Measurements from ENCODE around the gene FAM149B1.

The FAM149B1 gene

DNA sequence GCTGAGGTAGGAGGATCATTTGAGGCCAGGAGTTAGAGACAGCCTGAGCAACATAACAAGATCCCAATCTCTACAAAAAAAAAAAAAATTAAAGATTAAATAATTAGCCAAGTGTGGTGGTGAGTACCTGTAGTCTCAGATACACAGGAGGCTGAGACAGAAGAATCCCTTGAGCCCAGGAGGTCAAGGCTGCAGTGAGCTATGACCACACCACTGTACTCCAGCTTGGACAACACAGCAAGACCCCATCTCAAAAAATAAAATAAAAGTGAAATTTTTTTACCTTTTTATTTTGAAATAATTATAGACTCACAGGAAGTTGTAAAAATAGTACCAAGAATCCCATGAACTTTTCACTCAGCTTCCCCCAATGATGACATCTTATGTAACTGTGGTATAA lies 4.9 kb downstream of the FAM149B1 start:
- DNase-seq (ENCODE audit: low read depth in 1 of 2, low spot score in 1 of 2) = no peak

DNA sequence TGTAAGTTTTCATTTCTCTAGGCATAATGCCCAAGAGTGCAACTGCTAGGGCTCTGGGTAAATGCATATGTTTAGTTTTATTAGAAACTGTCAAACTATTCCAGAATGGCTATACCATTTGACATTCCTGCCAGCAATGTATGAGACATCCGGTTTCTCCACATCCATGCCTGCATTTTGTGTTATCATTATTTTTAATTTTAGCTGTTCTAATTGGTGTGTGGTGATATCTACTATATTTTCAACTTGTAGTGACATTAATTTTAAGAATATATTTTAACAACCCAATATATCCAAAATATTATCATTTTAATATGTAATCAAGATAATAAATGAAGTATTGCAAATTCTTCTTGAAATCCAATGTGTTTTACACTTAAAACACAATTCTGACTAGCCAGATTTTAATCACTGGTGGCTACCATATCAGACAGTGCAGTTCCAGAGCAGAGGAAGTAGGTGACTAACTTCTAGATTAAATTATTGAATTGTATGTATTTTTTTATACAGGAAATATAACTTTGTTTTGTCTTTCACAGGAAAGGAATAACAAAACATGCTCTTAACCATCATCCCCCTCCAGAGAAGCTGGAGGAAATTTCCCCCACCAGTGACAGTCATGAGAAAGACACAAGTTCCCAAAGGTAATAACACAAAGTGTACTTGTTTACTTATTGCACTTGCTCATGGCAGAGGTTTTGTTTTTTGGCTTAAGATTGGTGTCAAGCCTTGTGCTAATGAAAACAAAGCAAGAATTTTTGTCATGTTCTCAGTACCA lies 6.4 kb downstream of the FAM149B1 start:
- no peak for DNase-seq (ENCODE audit: low read depth in 1 of 2, low spot score in 1 of 2)

DNA sequence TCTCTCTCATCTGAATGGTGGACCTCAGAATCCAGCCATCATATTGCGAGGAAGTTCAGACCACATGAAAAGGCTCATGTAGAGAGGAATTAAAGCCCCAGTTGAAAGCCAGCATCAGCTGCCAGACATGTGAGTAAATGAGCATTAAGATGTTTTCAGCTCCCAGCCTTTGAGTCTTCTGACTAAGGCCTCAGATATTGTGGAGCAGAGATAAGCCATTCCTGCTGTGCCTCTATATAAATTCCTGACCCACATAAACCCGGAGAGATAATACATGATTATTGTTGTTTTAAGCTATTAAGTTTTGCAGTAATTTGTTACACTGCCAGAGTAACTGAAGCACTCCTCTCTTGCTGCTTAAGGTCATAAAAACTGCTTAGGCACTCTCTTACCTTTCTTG lies 14.6 kb downstream of the FAM149B1 start:
- DNase-seq (ENCODE audit: low read depth in 1 of 2, low spot score in 1 of 2) = no peak

DNA sequence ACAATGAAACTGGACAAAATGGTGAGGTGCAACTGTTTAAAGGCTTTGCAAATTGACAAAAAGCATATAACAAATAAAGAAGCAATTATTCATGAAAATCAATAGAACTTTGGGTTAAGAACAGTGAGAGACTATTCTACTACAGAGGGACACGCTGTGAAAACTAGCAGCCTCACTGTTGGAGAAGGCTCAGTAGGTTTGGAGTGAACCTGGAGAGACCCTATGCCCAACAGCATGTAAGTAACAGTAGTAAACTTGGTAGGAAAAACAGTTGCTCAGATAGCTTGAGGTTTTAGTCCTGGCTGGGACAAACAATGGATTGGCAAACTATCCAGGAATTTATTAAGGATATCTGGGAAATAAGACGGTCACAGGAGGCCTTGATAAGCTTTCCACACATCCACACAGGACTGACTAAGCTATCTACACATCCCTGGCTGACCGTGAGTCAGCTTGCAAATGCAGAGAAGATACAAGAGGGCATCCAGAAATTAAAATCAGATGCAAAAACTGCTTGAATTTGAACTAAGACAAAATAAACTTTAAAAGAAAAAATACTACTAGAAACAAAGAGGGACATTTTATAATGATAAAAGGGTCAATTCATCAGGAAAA lies 15.9 kb downstream of the FAM149B1 start:
- DNase-seq (ENCODE audit: low read depth in 1 of 2, low spot score in 1 of 2) = no peak

DNA sequence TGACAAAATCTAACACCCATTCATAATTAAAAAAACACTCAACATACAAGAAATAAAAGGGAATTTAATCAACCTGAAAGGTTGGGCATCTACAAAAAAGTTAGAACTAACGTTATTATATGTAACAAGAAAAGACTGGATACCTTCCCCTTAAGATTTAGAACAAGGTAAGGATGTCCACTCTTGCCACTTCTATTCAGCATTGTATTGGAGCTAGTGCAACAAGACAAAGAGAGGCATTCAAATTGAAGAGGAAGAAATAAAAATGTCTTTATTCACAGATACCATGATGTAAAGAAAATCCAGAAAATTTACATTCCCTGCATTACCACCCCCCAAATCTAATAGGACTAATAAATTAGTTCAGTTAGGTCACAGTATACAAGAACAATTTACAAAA lies 18.3 kb downstream of the FAM149B1 start:
- DNase-seq (ENCODE audit: low read depth in 1 of 2, low spot score in 1 of 2) = no peak

DNA sequence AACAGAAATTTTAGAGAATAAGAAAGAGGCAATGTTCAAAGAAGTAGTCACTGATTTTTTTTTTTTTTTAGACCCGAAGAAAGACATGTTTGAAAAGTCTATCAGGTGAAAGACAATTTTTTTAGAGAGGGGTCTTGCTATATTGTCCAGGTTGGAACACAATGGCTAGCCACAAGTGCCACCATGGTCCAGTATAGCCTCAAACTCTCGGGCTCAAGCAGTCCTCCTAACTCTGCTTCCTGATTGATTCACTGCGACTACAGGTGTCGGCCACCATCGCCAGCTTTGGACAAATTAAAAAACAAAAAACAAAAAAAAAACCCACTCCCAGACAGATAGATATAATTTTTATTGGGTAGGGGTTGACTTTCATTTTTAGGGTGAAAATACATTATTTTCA lies 22.3 kb downstream of the FAM149B1 start:
- no peak for DNase-seq (ENCODE audit: low read depth in 1 of 2, low spot score in 1 of 2)

DNA sequence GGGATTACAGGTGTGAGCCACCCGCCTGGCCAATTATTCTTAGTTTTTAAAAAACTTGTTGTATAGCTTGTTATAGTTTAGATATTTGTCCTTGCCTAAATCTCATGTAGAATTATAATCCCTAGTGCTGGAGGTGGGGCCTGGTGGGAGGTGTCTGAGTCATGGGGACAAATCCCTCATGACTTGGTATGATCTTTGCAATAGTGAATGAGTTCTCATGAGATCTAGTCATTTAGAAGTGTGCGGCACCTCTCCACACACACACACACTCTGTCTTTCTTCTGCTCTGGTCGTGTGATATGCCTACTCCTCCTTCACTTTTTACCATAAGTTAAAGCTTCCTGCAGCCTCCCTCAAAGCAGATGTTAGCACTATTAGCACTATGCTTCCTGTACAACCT lies 37.2 kb downstream of the FAM149B1 start:
- DNase-seq (ENCODE audit: low read depth in 1 of 2, low spot score in 1 of 2) = no peak

DNA sequence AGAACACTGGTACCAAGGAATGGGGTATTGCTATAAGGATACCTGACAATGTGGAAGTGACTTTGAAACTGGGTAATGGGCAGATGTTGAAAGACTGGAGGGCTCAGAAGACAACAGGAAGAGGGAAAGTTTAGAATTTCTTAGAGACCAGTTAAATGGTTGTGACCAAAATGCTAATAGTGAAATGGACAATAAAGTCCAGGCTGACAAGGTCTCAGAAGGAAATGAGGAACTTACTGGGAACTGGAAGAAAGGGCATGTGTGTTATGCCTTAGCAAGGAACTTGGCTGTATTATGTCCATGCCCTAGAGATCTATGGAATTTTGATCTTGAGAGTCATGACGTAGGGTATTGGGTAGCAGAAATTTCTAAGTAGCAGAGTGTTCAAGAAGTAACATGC lies 38.0 kb downstream of the FAM149B1 start:
- no peak for DNase-seq (ENCODE audit: low read depth in 1 of 2, low spot score in 1 of 2)

DNA sequence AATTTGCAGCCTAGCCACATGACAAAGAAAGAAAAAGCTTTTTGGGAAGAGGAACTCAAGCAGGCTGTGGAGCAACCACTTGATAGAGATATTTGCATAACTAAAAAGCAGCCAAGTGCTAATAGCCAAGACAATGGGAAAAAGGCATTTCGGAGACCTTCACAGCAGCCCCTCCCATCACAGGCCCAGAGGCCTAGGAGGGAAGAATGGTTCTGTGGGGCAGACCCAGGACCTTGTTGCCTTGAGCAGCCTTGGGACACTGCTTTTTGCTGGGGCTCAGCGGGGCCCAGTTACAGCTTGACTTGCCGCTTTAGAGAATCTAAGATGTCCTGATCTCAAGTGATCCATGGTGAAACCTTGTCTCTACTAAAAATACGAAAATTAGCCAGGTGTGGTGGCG lies 38.5 kb downstream of the FAM149B1 start:
- DNase-seq (ENCODE audit: low read depth in 1 of 2, low spot score in 1 of 2) = no peak

DNA sequence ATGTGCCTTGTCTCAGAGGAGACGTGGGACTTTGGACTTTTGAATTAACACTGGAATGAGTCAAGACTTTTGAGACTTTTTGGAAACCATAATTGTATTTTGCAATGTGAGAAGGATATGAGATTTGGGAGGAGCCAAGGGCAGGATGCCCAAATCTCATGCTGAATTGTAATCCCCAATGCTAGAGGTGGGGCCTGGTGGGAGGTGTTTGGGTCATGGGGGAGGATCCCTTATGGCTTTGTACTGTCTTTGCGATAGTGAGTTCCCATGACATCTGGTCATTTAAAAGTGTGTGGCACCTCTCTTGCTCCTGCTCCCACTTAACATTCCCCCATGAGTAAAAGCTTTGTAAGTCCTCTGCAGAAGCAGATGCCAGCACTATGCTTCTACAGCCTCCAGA lies 40.0 kb downstream of the FAM149B1 start:
- no peak for DNase-seq (ENCODE audit: low read depth in 1 of 2, low spot score in 1 of 2)

DNA sequence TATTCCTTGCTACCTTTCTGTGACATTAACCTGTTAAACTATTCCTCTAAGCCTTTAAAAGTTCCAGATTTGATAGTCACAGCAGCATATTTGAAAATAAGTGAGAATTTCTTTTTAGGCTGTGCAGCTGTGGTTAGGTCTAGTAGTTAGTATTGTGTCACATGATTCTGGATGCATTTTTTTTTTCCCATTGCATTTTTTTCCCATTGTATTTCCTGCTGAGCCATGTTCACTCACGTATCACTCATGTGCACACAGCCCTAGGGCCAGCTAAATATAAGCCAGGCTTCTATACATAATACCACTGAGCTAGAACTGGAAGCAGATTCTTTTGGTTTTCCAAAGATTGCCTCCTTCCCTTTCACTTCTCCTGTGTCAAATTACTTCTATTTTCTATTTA lies 41.8 kb downstream of the FAM149B1 start:
- no peak for DNase-seq (ENCODE audit: low read depth in 1 of 2, low spot score in 1 of 2)

DNA sequence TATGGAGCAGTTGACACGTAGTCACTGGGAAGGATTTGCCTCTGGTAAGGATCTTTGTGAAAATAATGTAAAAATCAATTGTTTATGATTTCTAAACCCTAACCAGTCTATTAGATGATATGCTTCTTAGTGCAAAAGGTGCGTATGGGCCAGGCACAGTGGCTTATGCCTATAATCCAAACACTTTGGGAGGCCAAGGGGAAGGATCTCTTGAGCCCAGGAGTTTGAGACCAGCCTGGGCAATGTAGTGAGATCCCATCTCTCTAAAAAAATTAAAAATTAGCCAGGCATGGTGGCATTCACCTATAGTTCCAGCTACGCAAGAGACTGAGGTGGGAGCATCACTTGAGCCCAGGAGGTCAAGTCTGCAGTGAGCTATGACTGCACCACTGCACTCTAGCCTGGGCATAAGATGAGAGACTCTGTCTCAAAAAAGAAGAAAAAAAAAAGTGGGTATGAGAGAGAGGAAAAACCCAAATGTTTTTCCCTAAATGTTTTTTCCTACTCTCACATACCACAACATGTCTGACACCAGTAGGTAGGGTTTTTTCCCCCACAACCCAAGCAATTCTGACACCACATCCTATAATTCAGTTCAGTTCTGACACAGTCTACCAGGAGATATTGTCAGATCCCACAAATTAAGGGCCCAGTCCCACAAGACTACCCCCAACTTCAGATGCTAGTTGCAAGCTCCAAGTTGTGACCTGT lies 42.6 kb downstream of the FAM149B1 start:
- no peak for DNase-seq (ENCODE audit: low read depth in 1 of 2, low spot score in 1 of 2)

DNA sequence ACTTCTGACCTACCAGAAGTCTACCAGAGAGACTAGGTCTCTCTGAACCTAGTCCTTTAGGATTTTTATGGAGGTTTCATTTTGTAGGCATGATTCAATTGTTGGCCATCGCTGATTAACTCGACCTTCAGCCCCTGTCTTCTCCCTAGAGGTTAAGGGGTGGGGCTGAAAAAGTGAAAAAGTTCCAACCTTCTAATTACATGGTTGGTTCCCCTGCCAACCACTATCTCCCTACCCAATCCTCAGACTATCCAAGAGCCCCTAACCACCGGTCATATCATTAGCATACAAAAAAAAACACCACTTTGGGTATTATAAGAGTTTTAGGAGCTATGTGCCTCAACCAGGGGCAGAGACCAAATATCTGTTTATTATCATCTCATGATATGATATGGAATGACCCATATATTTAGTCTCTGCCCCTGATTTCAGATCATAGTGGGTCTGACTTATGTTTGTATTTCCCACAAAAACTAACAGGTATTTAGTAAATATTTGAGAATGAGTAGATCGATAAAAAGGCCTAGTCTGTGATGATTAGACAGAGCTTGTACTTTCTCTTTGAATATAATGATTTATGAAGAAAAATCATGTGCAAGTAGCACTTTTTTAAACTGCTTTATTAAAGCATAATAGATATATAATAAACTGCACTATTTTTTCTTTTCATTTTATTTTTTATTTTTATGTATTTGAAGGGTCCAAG lies 43.3 kb downstream of the FAM149B1 start:
- no peak for DNase-seq (ENCODE audit: low read depth in 1 of 2, low spot score in 1 of 2)

DNA sequence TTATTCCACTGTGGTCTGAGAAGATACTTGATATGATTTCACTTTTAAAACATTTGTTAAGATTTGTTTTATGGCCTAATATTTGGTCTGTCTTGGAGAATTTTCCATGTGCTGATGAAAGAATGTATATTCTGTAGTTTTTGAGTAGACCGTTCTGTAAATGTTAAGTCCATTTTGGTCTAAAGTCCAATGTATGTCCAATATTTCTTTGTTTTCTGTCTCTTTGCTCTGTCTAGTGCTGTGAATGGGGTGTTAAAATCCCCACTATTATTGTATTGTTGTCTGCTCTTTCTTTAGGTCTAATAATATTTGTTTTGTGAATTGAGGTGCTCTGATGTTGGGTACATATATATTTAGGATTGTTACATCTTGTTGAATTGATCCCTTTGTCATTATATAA lies 47.8 kb downstream of the FAM149B1 start:
- no peak for DNase-seq (ENCODE audit: low read depth in 1 of 2, low spot score in 1 of 2)

DNA sequence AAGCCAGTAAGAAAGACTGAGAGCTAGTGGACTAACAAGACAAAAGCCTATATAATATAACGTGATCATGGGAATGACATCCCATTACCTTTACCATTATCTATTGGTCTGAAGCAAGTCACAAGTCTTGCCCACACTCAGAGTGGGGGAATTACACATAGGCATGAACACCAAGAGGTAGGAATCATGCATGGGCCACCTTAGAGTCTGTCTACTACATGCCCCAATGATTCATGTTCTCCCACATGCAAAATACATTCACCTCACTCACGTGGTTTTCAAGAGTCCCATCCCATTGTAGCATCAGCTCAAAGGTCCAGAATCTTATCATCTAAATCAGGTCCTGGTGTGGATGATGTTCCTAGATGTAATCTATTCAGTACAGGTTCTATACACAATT lies 49.7 kb downstream of the FAM149B1 start:
- DNase-seq (ENCODE audit: low read depth in 1 of 2, low spot score in 1 of 2) = no peak

DNA sequence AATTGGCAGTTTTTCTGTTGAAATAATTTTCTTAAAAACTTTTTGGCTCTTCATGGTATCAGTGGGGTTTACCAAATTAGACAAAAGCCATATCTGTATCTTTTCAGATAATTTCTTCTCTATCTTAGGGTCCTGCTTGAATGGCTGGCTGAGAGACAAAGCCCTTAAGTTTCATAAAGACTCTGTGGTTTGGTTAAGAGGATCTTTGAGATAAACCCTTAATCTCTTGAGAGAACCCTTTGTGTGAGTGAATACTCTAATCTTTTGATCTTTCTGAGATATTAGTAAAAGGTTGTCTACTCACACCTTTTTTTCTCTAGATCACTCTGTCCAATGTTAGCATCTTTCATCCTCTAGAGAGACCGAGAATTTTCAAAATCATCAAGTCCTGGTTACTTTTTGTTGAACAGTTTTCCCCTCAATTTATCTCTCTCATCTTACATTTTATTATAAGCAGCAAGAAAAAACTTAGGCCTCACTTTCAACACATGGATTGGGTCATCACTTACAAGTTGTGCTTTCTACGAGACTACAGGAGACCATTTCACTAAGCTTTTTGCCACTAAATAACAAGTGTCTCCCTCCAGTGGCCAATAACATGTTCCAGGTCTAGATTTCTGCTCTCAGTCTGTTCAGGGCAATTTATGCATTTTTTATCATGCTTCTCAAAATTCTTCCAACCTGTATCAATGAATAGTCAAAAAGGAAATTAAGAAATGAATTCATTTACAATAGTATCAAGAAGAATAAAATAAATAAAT lies 50.7 kb downstream of the FAM149B1 start:
- no peak for DNase-seq (ENCODE audit: low read depth in 1 of 2, low spot score in 1 of 2)

DNA sequence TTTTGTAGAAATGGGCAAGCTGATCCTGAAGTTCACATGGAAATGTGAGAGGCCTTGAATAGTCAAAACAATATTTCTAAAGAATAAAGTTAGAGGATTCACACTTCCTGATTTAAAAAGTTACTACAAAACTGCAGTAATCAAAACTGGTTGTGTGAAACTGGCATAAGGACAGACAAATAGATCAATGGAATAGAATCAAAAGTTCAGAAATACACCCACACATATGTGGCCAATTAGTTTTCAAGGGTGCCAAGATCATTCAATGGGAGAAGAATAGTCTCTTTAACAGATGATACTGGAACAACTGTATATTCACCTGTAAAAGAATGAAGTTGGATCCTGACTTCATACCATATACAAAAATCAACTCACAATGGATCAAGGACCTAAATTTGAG lies 51.5 kb downstream of the FAM149B1 start:
- no peak for DNase-seq (ENCODE audit: low read depth in 1 of 2, low spot score in 1 of 2)

DNA sequence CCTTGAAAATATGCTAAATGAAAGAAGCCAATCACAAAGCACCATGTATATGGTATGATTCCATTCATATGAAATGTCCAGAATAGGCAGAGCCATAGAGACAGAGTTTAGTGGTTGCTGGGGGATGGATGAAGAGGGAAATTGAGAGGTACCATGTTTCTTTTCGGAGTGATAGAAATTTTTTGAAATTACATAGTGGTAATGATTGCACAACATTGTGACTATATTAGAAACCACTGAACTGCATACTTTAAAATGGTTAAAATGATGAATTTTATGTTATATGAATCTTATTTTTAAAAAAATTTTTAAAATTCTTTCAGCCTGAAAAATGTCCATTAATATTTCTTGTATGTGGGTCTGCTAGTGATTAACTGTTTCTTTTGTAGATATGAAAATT lies 53.1 kb downstream of the FAM149B1 start:
- no peak for DNase-seq (ENCODE audit: low read depth in 1 of 2, low spot score in 1 of 2)

DNA sequence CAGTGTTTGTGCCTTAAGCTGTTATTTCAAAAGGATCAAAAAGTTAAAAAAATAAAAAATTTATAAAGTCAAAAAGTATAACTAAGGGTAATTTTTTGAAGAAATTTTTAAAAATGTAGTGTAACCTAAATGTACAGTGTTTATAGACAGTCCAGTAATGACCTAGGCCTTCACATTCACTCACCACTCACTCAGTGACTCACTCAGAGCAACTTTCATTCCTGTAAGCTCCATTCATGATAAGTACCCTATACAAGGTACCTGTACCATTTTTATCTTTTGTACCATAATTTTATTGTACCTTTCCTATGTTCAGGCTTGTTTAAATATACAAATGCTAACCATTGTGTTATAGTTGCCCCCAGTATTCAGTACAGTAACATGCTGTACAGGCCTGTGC lies 57.6 kb downstream of the FAM149B1 start:
- no peak for DNase-seq (ENCODE audit: low read depth in 1 of 2, low spot score in 1 of 2)

DNA sequence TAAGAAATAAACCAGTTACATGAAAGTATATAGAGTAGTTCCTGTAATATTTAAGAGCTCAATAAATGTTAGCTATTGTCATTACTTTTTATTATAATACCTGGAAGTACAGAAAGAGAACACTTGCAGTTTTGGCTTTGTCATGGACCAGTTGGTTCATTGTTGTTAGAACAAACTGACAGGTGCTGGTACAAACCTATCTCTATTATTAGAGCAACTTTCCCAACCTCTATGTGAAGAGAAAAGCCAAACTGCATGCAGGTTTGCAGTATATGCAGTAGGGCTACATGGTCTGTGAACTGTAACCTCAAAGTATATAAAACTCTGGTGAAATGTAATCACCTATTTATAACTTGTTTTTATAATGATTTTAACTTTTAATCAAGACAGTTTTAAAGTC lies 58.7 kb downstream of the FAM149B1 start:
- DNase-seq (ENCODE audit: low read depth in 1 of 2, low spot score in 1 of 2) = no peak

DNA sequence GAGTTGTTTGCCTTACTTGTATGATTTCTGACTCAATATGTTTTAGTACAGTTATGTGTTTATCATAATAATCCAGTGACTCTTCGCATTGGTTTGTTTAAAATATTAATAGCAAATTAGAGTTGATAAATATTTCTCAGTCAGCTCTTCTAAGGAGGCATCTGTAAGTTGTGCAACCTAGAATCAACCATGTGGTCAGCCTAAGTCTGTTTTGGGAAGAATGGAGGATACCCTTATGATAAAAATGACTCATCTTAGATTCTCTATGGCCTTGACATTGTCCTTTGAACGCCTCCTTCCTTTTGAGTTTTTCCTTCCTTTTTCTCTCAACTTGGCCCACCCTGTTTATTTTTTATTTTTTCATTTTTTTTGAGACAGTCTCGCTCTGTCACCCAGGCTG lies 60.3 kb downstream of the FAM149B1 start:
- DNase-seq (ENCODE audit: low read depth in 1 of 2, low spot score in 1 of 2) = no peak
